EH (cell line): ENCODE results near the gene ATG16L2.
"Not testable (repeated sequence)": the region's sequence is repeated elsewhere in the genome, so short reads cannot be mapped to it uniquely, and the experiment has no call there.

Experiments
- DNase-seq: peaks from one replicate; pipeline ENCODE4 v3.0.0-alpha.2; 2015; ENCODE audit warnings: low read depth

The ATG16L2 gene

DNA sequence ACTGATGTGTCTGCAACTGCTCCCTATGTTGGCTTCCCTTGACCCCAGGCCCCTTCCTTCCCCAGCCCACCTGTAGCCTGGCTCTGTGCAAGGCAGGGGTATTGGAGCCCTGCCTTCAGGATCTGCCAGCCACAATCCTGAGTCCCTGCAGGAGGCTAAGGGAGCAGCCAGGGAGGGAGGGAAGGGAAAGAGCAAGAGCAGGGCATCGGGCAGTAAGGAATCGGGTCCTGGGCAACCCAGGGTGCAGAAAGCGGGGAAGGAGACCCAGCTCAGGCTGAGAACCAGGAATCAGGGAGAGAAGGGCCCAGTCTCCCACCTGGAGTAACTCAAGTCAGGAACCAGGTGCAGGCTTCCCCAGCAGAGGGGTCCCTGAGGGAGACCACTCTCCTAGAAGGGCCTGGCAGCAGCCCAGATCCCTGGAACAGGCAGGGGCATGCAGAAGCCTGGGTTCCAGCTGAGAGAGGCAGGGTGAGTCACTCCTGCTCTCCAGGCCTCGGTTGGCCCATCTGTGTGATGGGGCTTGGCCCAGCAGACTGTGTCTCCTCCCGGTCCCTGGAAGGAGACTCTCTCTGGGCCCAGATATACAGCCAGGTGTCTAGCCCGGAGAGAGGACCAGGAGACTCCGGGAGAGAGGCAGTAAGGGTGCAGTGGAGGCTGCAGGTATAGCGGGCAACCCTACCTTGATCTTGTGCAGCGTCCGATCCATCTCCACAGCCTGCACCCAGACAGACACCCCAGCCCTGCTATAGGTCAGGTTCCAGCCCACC is 33.7 kb upstream of the ATG16L2 start:
- no peak for DNase-seq

DNA sequence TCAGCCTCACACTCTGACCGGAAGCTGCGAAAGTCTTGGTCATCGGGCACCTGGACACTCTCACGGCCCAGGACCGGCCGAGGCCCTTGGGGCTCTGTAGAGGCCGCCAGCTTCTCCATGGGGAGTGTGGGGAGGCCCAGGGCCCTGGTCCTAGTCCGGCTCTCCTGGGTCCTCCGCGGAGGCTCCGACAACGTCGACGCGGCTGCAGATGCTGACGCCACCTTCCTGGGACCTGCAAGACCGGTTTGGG is 33.2 kb upstream of the ATG16L2 start:
- DNase-seq, result no peak

DNA sequence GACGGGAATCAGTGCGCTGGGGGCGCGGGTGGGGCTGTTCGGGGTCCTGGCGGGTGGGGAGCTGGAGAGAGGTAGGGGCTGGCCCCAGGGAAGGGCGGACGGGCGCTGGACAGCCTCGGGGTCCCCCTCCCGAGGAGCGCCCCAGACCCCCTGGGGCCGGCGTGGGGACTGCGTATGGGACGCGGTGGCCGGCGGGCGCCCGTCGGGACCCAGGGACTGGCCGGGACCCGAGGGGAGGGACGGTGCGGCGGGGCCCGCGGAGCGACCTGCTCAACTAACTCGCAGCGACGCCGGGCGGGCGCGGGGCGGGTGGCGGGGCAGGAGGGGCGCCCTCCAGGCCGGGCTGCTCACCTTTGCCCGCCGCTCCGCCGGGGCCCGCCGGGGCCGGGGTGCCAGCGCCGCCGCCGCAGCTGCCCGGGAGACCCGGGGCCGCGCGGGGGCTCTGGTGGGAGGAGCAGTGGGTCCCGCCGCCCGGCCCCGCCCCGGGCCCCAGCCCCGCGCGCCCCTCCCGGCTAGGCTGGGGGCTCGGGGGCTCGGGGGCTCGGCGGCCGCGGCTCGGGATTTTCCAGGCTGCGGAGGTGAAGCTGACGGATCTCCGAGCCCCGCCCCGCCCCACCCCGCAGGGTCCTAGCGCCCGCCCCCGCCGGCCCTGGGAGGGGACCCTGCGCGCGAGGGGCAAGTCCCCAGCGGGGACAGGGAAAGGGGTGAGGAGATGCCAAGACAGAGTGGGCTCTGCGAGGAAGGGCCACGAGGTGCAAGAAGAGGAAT is 32.7 kb upstream of the ATG16L2 start:
- no peak for DNase-seq

DNA sequence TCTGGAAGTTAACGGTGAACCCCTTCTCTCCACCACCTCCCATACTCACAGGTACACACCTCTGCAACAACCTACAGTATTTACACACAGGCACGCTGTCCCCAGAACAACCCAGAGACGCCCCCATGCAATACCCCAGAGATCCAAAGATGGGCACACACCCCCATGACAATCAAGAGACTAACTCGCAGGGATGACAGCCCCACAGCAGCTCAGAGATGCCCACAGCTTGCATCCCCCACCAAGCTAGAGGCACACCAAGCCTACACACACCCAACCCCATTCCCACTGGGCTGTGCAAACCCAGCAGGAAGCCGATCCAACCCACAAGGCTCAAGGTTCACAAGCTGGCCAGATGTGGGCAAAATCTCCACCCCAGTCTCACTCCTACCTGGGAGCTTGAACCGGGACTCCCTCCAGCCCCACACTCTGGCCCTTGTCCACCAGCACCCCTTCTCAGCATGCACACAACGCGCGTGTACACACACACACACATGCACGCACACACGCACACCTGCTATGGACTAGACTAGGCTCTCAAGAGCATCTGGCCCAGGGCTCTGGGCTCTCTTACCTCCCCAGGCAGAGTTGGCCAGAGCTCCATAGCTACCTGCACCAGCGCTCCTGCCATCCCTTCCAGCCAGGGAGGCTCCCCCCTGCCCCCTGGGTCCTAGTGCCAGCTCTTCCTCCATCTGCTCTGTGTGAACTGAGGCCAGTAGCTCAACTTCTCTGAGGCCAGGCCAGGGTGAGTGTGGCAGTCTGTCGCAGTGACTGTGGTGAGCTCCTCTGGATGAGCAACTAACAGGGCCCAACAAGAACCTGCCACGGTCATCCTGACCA is 31.9 kb upstream of the ATG16L2 start:
- DNase-seq, result no peak

GRCh38 chr11:72783144-72783905 is 30.9 kb upstream of the ATG16L2 start:
- DNase-seq, result no peak

DNA sequence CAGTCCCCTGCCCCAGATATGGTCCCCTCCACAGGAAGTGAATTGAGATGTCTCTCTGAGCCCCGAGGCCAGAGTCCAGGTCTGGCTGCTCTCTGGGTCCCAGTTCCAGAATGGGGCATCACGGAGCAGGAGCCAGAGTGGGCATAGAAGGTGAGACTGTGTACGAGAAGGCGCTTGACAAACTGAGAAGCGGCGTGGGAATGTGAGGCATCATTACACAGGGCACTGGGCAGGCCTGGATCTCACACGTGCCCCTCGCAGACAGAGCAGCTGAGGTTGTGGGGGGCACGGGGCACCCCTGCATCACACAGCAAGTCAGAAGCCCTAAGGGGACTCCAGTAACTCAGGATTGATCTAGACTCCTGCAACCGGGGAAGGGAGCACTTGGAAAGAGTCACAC is 29.5 kb upstream of the ATG16L2 start:
- DNase-seq, result no peak

- DNase-seq, result no peak
These were observed 27.7 kb upstream of the ATG16L2 start for GRCh38 chr11:72786305-72787215.

- DNase-seq, result no peak
These were observed 26.8 kb upstream of the ATG16L2 start for GRCh38 chr11:72787216-72788104.

GRCh38 chr11:72788241-72788640 is 26.0 kb upstream of the ATG16L2 start:
- no peak for DNase-seq

DNA sequence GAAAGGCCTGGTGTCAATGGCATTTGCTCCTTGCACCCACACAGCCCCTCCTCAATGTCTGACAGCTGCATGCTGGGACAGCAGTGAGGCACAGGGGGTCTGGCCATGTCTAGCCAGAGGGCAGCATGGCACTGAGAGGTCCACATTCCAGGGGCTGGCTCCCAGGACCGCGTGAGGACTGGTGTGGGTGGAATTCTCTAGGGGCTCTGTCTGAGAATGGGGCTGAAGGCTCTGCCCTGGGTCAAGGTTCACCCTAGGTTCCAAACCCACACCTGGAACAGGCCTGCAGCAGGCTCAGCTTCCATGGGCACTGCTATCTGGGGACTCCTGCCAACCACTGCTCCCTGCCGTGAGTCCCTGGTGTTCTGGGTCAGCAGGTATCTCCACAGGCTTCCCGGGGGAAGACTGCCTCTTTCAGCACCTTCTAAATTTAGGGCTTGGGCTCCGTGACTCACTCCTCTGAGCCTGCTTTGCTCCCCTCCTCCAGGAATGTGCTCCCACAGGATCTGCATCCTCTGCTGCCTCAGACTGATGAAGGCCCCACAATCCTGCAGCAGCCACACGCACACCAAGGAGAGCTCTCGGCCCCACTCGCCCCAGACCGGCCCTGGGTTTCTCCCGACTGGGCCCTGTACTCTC is 24.6 kb upstream of the ATG16L2 start:
- DNase-seq, result peak; percentile 83

DNA sequence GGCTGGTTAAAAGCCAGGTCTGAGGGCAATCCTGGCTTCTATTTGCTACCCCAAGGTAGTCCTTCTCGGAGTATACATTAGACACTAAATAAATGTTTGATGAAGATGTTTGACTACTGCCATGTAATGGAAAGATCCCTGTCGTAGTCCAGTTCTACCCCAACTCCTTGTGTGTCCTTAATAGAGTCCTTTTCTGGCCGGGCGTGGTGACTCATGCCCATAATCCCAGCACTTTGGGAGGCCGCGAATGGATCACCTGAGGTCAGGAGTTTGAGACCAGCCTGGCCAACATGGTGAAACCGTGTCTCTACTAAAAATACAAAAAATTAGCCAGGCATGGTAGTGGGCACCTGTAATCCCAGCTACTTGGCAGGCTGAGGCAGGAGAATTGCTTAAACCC is 23.0 kb upstream of the ATG16L2 start:
- DNase-seq, result not testable (repeated sequence)

GRCh38 chr11:72792437-72793021 is 21.7 kb upstream of the ATG16L2 start:
- no peak for DNase-seq

GRCh38 chr11:72793076-72793424 is 21.2 kb upstream of the ATG16L2 start:
- no peak for DNase-seq

DNA sequence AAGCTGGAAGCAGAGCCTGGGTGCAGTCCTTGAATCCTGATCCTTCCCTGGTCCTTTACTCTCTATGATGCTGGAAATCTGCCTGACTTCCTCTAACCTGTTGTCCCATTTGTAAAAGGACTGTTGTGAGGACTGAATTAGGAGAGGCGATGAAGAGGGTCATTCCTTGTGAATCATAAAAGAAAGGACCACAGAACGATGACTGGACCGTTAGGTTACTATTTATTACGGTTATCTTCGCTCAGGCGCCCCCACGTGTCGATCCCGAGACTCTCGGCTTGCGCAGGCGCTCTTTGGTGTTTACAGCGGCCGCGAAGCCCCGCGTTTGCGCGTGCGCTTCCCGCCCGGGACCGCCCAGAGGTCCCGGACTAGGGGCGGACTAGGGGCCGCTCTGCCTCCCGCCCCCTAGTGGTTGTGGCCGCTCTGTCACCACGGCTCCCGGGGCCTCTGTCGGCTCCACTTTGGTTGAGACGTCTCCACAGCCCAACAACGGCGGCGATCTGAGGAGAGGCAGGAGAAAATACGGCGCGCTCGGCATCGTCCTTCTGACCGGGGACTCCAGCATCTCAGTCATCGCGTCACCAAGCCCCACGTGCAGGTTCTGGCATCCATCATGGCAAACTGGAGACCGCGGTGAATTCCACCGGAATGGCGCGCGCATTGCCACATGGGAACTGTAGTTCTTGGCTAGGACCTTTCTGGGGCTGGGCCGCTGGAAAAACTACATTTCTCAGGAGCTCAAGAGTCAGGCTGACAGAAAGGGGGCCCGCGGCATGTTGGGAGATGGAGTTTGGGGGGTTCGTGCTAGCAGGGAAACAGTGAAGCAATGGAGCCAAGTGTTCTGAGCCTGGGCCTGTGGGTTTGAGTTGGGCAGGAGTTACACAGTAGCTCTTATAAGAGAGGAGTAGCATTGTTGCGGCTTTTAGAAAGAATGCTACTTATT is 20.5 kb upstream of the ATG16L2 start, which contains the start of gene STARD10:
Gene STARD10, minus strand, starts transcription at position 623 of the 943 bp plus-strand sequence. CDS start 12,866 bp downstream, outside the sequence.
- peak; percentile 95 for DNase-seq

GRCh38 chr11:72798361-72798760 is 15.8 kb upstream of the ATG16L2 start:
- DNase-seq, result no peak

- no peak for DNase-seq
These were observed 14.8 kb upstream of the ATG16L2 start for GRCh38 chr11:72799441-72799840.

GRCh38 chr11:72802822-72803221 is 11.4 kb upstream of the ATG16L2 start:
- no peak for DNase-seq

DNA sequence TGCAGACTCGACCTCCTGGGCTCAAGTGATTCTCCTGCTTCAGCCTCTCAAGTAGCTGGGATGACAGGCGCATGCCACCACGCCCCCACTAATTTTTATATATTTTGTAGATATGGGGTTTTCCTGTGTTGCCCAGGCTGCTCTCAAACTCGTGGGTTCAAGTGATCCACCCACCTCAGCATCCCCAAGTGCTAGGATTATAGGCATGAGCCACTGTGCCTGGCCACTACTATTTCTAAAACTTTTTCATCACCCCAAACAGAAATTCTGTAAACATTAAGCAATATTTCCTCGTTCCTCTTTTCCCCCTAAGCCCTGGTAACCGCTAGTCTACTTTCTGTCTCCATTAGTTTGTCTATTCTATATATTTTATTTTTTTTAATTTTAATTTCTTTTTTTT is 9.0 kb upstream of the ATG16L2 start:
- DNase-seq, result no peak
